A549 treated with GW870086 at 1 μM for 4 hours (cell line): Measurements from ENCODE around the gene MTF1. TPM values are rescaled to one million over a fixed set of nuclear protein-coding genes. Genes with fewer than 3 reads are reported as not detected.

Experiments
- total RNA-seq: library from RNA; stranded (reverse); fragments of 200-300 nt; extraction: Qiagen RNA extraction; gene quantifications from 5 replicates; pipeline ENCODE4 v1.2.3, GENCODE V29; 2022; ENCODE audit warnings: low read depth

MTF1 gene
- total RNA-seq = 4.4 to 5.4 TPM (median 5.2 TPM) in 5 replicates

GRCh38 chr1:37859507-37860345, at the start of gene MTF1:
Gene MTF1 (minus strand): TSS chr1:37859592. CDS start chr1:37857658, 1,934 bp downstream.

GRCh38 chr1:37807555-37808368, 51.6 kb downstream of the MTF1 start, which contains the start of the genes C1orf122 and YRDC:
Gene C1orf122 (plus strand): TSS chr1:37807790. CDS start chr1:37808405, 615 bp downstream.
Gene YRDC (minus strand): TSS chr1:37808208. CDS start chr1:37808180, 28 bp downstream.

GRCh38 chr1:37793773-37794371, 65.5 kb downstream of the MTF1 start, which contains the start of gene MANEAL:
Gene MANEAL (plus strand): TSS chr1:37793847. CDS start chr1:37794183, 336 bp downstream.

GRCh38 chr1:37764888-37765441, 94.4 kb downstream of the MTF1 start, which contains the start of gene EPHA10:
Gene EPHA10 (minus strand): TSS chr1:37765120. CDS start chr1:37765066, 54 bp downstream.

Other genes with a start within 250 kb of the MTF1 start
- gene RSPO1, start 224.7 kb downstream of the MTF1 start, total RNA-seq = 0.08 to 0.15 TPM (median 0.11 TPM) in 4 of 5 replicates, not detected in the other
- 44.9 to 49.2 TPM (median 46.5 TPM) in 5 replicates for gene CDCA8, start 167.1 kb downstream of the MTF1 start, total RNA-seq
- 0.96 to 2.1 TPM (median 1.3 TPM) in 5 replicates for gene EPHA10, start 94.5 kb downstream of the MTF1 start, total RNA-seq
- gene MANEAL, start 65.7 kb downstream of the MTF1 start, total RNA-seq = 21.3 to 25.5 TPM (median 24.6 TPM) in 5 replicates
- gene C1orf122, start 51.8 kb downstream of the MTF1 start, total RNA-seq = 38.4 to 66.0 TPM (median 58.1 TPM) in 5 replicates
- gene YRDC, start 51.4 kb downstream of the MTF1 start, total RNA-seq = 11.7 to 19.1 TPM (median 17.7 TPM) in 5 replicates
- gene INPP5B, start 87.5 kb upstream of the MTF1 start, total RNA-seq = 3.1 to 4.8 TPM (median 4.6 TPM) in 5 replicates
- gene SF3A3, start 130.4 kb upstream of the MTF1 start, total RNA-seq = 48.4 to 88.9 TPM (median 52.5 TPM) in 5 replicates
- 8.9 to 9.7 TPM (median 9.5 TPM) in 5 replicates for gene FHL3, start 145.9 kb upstream of the MTF1 start, total RNA-seq
- gene UTP11, start 153.1 kb upstream of the MTF1 start, total RNA-seq = 41.0 to 64.8 TPM (median 45.2 TPM) in 5 replicates
- gene POU3F1, start 187.2 kb upstream of the MTF1 start, total RNA-seq = not detected in 5 replicates